HG02798 (cell line): ENCODE data around the gene FAM161A.
"Not testable (repeated sequence)": the region's sequence is repeated elsewhere in the genome, so short reads cannot be mapped to it uniquely, and the experiment has no call there.

ENCODE experiments used
- ATAC-seq: cut with Tn5 transposase; IDR thresholded peaks from one replicate; pipeline ENCODE4 v1.9.1; 2021; ENCODE audit warnings: mild to moderate bottlenecking; ENCODE audit not compliant: unreplicated experiment, poor library complexity

Gene FAM161A

DNA sequence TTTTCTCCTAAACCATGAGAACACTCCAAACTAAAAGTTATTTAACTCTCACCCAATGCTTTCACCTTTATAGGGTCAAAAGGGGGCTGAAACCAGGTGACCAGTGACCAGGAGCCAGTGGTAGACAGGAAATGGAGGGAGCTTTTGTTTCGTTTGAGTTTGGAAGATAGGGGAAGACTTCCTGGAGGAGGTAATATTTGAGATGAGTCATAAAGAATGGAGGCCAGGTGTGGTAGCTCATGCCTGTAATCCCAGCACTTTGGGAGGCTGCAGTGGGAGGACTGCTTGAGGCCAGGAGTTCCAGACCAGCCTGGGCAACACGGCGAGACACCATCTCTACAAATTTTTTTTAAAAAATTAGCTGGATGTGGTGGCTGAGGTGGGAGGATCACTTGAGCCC lies 8.5 kb downstream of the FAM161A start:
- no peak for ATAC-seq

DNA sequence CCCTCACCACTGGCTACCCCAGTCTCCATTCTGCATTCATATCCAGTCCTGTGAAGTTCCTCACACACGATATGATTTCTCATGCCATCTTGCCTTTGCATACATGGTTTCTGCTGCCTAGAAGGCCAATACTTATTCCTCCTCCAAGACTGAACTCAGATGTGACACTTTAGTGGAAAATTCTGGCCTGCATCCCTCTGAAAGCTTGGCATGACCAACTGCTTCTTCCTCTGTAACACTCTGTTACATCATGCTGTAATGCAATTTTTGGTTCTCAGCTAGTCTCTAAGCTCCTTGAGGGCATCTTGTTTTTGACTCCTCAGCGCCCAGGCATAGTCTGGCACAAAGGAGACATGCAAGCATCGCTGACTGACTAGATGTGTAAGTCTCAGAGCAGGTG lies 12.6 kb downstream of the FAM161A start:
- ATAC-seq = no peak

DNA sequence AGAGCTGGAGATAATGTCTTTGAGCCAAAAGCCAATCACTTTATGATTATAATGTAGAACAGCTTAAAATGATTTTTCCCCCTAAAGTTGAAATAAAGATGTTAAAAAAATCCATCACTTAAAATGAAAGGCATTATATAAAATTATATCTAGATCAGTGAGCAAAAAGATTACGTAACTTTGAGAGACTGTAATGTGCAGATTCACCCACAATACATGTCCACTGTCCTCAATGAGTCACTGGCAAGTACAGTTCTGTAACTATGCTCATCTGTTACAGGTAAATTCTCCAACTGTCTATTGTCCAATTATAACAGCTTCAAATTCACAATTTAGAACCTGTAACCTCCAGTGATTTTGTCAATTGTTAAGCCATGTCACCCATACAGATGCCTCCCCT lies 19.0 kb downstream of the FAM161A start:
- no peak for ATAC-seq

DNA sequence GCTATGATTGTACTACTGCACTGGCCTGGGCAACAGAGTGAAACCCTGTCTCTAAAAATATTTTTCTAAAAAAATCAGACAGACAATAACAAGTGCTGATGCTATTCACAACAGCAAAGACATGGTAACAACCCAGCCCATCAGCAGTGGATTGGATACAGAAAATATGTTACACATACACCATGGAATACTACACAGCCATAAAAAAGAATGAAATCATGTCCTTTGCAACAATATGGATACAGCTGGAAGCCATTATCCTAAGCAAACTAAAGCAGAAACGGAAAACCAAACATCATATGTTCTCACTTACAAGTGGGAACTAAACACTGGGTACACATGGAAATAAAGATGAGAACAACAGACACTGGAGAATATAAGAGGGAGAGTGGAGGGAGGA lies 19.9 kb downstream of the FAM161A start:
- no peak for ATAC-seq

DNA sequence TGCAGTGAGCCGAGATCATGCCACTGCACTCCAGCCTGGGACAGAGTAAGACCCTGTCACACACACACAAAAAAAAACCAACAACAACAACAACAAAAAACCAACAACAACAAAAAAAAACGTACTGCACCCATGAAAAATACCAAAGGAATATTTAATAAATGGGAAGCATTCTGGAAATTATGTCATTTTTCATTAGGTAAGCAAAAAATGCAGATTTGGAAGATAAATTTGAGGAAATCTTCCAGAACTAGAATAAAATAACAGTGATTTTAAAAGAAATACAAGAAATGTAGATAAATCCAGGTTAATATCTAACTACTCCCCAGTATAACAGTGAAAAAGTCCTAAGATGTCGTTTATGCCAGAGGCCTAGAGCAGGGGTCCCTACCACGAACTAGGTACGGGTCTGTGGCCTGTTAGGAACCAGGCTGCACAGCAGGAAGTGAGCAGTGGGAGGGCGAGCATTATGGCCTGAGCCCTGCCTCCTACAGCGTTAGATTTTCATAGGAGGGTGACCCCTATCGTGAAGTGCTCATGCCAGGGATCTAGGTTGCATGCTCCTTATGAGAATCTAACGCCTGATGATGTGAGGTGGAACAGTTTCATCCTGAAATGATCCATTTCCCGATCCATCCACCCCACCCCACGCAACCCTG lies 21.5 kb downstream of the FAM161A start:
- no peak for ATAC-seq

DNA sequence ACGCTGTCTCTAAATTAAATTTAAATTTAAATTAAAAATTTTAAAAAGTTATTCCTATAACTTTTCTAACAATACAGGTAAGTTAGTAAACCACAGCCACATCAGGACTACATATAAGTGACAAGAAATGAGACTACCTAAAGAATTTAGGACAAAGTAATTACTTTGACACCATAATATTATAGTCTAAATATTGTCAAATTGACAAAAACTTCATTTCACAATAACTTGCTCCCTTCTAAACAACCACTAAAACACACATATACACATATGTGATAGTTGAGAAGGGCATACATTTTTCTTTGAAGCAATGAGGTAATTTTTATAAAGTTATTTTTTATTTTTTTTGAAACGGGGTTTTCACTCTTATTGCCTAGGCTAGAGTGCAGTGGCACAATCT lies 31.6 kb downstream of the FAM161A start:
- no peak for ATAC-seq

DNA sequence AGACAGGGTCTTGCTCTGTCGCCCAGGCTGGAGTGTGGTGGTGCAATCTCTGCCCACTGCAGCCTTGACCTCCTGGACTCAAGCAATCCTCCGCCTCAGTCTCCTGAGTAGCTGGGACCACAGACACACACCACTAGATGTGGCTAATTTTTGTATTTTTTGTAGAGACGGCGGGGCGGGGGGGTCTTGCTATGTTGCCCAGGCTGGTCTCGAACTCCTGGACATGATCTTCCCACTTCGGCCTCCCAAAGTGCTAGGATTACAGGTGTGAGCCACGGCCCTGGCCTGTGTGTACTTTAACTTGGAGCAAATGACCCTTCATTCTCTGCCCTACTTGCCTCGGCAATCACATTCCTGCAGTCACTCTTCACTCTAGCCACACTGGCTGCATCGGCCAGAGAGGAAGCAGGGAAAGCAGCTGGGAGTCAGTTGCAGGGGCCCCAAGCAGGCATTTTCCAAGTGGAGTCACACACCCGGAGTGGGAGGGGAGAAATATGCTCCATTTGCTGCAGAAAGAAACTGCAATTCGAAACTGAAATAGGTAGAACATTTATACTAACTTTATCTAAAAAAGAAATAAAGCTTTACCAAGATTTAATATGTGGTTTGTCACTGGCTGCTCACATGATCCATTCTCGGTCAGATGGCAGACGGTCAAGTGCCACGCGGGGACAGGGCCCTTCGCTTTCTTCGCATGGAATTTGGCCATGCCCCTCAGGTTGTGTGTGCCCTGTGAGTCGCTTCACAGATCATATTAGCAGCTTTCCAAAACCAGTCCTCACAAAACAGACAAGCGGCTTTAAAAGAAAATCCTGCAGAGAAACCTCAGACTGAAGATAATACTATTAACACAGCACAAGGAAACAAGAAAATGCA lies 37.1 kb downstream of the FAM161A start:
- no peak for ATAC-seq

DNA sequence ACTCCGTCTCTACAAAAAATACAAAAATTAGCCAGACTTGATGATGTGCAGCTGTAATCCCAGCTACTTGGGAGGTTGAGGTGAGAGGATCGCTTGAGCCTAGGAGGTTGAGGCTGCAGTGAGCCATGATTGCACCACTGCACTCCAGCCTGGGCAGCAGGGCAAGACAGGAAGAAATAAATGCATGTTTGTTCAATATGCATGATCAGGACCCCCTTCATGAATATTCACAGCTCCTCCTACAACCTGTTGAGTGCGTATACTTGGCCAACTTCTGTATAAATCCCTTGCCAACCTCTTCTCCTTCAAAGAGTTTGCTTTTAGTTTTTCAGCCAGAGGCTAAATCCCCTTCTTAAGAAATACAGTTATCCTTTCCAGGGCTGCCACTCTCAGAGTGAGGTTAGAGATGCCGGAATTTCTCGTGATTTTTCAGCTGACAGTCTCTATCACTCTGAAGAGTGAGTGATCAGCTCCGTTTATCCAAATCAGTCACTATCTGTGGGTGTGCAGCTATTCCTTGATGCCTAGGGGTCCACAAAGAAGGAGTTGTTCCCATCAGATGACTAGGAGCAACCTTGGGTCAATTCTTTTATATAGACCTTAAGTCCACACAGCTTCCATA lies 39.2 kb downstream of the FAM161A start:
- ATAC-seq = no peak

DNA sequence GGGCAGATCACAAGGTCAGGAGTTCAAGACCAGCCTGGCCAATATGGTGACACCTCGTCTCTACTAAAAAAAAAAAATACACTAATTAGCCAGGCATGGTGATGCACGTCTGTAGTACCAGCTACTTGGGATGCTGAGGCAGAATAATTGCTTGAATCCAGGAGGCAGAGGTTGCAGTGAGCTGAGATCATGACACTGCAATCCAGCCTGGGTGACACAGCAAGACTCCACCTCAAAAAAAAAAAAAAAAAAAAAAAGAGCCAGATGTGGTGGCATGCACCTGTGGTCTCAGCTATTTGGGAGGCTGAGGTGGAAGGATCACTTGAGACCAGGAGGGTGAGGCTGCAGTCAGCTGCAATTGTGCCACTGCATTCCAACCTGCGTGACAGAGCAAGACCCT lies 40.5 kb downstream of the FAM161A start:
- not testable (repeated sequence) for ATAC-seq

DNA sequence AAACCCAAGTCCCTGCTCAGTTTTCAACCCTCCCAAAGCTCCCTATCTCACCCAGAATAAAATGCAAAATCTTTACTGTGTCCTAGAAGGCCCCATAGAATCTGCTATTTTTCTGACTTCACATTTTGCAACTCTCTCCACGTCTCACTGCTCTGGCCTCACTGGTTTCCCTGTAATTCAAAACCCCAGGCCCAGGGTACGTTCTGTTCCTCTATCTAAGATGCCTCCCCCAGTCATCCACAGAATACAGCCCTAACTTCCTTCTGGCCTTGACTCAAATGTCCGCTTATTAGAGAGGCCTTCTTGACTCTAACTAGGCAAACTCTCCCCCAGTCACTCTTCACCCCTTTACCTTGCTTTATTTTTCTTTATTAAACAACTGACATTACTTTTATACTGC lies 42.0 kb downstream of the FAM161A start:
- no peak for ATAC-seq

DNA sequence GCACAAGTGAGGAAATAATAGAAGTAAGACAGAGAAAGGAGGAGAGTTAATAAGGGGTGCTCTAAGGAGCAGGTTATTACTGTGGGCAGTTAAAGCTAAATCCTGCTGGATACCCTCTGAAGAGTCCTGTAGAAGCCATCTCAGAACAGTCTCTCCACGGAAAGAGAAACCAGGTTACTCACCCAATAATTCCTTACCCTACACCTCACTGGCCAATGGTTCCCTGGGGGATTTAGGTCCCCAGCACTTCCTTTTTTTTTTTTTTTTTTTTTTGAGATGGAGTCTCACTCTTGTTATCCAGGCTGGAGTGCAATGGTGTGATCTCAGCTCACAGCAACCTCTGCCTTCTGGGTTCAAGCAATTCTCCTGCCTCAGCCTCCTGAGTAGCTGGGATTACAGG lies 43.7 kb downstream of the FAM161A start:
- not testable (repeated sequence) for ATAC-seq

DNA sequence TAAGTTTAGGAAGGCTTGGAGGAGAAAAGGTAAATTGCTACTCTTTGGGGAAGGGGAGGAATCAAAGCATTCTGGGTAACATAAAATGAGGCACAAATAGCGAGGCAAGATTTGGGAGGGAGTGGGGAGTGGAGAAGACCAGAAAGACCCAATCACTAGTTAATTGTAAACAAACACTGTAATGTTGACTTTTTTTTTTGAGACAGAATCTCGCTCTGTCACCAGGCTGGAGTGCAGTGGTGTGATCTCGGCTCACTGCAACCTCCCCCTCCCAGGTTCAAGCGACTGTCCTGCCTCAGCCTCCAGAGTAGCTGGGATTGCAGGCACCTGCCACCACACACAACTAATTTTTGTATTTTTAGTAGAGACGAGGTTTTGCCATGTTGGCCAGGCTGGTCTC lies 45.2 kb downstream of the FAM161A start:
- ATAC-seq = not testable (repeated sequence)

DNA sequence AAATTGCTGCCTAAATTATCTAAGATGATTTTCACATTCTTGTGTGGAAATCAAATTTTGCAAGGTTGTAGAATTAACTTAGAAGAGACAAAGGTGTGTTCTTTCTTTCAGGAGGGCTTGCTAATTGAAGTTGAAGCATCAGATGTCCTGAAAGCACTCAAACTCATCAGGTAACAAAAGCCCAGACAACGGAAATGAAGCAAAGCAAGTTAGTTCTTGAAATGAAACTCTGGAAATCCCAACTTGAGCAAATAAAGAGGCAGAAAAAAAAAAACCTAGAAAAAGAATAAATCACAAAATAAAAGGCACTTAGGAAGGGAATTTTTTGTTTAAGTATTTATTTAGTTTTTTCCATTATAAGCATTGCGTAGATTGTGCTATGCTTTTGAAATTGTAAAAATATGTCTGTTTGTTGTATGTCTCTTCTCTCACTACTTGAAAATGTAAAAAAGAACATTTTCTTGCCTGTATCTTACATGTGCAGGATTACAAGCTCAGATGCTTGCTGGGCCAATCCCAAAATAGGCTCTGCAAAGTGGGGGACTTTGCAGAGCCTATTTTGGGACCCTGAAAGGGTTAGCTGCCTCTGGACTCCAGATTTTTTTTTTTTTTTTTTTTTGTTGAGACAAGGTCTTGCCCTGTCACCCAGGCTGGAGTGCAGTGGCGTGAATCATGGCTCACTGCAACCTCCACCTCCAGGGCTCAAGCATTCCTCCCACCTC lies 46.7 kb downstream of the FAM161A start:
- no peak for ATAC-seq

DNA sequence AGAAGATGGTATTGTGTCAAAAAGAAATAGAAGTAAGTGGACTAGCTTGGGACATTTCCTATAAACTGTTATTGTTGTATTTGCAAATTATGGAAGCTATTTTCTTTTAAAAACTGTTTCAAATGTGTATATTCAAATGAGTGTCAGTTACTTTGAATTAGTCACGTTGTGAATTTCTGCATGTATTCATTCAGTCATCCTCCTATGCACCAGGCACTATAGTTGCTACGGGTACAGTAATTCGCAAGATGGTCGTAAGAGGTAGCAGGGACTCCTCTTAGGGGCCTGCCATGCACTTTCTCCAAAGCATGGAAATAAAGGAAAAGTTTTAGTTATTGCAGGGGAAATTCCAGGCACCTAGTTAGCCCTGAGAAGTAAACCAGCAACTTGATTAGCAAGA lies 51.3 kb downstream of the FAM161A start:
- no peak for ATAC-seq

DNA sequence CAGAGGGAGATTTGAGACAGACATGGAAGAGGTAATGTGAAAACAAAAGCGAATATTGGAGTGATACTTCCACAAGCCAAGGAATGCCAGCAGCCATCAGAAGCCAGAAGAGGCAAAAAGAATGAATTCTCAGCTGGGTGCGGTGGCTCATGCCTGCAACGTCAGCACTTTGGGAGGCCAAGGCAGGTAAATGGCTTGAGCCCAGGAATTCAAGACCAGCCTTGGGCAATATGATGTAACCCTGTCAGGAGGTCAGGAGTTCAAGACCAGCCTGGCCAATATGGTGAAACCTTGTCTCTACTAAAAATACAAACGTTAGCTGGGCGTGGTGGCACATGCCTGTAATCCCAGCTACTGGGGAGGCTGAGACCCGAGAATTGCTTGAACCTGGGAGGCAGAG lies 54.8 kb downstream of the FAM161A start:
- ATAC-seq = no peak

DNA sequence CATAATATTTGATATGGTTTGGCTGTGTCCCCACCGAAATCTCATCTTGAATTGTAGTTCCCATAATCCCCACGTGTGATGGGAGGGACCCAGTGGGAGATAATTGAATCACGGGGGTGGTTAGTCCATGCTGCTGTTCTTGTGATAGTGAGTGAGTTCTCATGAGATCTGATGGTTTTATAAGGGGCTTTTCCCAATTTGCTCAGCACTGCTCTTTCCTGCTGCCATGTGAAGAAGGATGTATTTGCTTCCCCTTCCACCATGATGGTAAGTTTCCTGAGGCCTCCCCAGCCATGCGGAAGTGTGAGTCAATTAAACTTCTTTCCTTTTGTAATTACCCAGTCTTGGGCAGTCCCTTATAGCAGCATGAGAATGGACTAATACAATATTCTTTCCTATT lies 56.4 kb downstream of the FAM161A start:
- ATAC-seq = not testable (repeated sequence)

DNA sequence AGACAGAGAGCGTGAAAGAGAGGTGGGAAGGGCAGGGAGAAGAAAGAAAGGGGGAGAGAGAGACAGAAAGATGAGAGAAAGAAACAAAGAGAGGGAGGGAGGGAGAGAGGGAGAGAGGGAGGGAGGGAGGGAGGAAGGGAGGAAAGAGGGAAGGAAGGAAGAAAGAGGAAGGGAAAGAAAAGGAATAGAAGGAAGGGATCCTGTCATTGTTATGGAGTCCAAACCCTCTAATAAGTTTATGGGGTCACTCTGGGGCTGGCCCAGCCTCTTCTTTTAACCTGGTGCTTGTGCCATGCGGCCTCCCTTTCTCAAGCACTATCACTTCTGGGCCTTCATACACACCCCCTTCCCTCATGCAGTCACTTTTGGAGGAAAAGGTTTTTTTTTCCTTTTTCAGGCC lies 58.5 kb downstream of the FAM161A start:
- no peak for ATAC-seq

DNA sequence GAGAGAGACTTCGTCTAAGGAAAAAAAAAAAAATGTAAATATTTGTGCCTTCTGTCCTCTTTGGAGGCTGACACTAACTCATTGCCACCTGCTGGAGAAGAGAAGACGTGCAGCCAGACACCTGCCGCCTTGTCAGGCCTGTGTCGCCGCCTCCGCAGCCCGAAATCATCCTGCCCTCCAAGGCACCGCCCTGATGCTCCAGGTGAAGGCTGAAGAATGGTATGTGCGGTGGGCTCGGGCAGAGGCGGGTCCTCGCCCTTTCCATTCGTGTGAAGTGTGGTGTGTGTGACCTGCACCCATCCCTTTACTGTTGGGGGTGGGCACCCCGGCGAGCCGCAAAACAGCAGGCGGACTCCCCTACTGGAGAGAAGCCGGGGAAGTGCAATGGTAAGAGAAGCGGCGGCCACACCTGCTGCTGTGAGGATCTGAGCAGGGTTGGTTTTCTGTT lies 60.4 kb downstream of the FAM161A start:
- ATAC-seq = no peak

DNA sequence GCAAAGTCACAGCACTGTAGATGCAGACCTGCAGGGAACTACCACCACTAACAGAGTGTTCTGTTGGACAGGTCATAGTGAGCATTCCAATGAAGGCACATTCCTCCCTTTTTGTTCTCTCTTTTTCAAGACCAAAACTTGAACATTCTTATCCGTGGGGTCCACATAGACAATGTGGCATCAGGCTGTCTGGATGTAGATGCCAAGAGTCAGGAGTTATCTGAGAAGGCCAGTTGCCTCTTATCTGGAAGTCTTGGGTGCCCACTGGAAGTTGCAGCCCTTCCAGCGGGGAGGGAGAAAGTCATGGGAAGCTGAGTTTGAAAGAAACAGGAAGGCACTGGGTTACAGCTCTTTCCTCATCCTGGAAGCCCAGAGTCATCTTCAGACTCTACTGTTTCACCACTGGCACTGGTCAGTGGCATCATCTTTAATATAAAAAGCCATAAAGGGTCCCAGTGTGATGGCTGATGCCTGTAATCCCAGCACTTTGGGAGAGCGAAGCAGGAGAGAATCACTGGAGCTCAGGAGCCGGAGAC lies 61.4 kb downstream of the FAM161A start:
- no peak for ATAC-seq

DNA sequence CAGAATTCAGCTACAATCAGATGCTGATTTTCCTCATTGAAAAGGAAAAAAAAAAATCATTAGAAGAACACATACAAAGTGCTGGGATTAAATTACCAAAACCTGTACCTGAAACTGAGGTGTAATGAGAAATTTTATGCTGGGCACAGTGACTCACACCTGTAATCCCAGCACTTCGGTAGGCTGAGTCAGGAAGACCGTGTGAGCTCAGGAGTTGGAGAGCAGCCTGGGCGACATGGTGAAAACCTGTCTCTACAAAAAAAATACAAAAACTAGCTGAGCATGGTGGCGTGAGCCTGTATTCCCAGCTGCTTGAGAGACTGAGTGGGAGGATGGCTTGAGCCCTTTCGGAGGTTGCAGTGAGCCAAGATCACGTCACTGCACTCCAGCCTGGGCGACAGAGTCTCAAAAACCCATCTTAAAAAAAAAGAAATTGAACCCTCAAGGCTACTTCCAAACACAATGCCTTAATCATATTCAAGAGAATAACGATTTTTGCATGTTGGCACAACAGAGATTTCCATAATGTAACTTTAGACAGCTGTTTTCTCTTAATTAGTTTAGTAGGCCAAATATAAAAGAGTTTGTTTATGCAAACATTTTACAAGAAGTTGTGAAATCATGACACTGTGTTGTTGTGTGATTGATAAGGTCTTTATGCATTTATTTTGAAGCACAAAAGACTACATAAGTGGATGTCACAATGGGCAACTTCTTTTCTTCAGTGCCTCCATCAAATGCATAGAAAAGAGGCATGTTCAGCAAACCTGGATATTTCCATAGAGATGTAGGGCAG lies 63.9 kb downstream of the FAM161A start:
- no peak for ATAC-seq
